HG02623 (cell line): Measurements from ENCODE around the gene ZNF227.
"Not testable (repeated sequence)": the region's sequence is repeated elsewhere in the genome, so short reads cannot be mapped to it uniquely, and the experiment has no call there.

Experiments
- ATAC-seq: cut with Tn5 transposase; IDR thresholded peaks from one replicate; pipeline ENCODE4 v1.9.1; 2021; ENCODE audit warnings: moderate library complexity; ENCODE audit not compliant: unreplicated experiment

ZNF227 gene

GRCh38 chr19:44236384-44236783, 24.1 kb downstream of the ZNF227 start:
- no peak for ATAC-seq

GRCh38 chr19:44252332-44252731, 40.0 kb downstream of the ZNF227 start:
- ATAC-seq, result not testable (repeated sequence)

- not testable (repeated sequence) for ATAC-seq
Measured at GRCh38 chr19:44253392-44253791, 41.1 kb downstream of the ZNF227 start.

- no peak for ATAC-seq
Measured at GRCh38 chr19:44254496-44254895, 42.2 kb downstream of the ZNF227 start.

GRCh38 chr19:44255705-44256411, 43.5 kb downstream of the ZNF227 start:
- ATAC-seq, result no peak

- no peak for ATAC-seq
Measured at GRCh38 chr19:44258136-44258535, 45.8 kb downstream of the ZNF227 start.

GRCh38 chr19:44258835-44259413, 46.6 kb downstream of the ZNF227 start:
- ATAC-seq, result no peak

GRCh38 chr19:44260343-44260681, 48.0 kb downstream of the ZNF227 start:
- no peak for ATAC-seq

GRCh38 chr19:44260695-44261446, 48.5 kb downstream of the ZNF227 start:
- no peak for ATAC-seq

GRCh38 chr19:44277331-44277730, 65.0 kb downstream of the ZNF227 start:
- no peak for ATAC-seq

GRCh38 chr19:44278181-44278690, 65.9 kb downstream of the ZNF227 start:
- no peak for ATAC-seq

- no peak for ATAC-seq
Measured at GRCh38 chr19:44280916-44281315, 68.6 kb downstream of the ZNF227 start.

GRCh38 chr19:44282846-44283245, 70.5 kb downstream of the ZNF227 start:
- no peak for ATAC-seq

- no peak for ATAC-seq
Measured at GRCh38 chr19:44284968-44285367, 72.6 kb downstream of the ZNF227 start.
